ENCODE measurements around the gene GPR37L1.
"Not testable (repeated sequence)": the region's sequence is repeated elsewhere in the genome, so short reads cannot be mapped to it uniquely, and the experiment has no call there.

Gene GPR37L1

DNA sequence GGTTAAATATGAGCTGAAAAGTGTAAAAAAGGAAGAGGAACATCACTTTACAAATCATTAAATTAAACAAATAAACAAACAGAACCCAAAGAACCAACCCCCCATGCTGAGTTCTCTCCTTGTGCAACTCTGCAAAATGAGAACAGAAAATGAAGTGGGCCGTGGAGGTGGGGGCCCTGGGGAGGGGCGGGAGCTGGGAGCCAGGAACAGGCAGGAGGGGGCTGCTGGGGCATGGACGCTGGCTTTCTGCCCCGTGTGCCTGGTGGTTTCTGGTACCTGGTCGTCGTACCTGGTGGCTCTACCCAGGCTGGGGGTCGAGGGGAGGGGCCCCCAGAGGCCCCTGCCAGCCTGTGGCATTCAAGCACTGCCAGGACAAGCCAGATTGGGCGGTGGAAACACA, 10.8 kb downstream of the GPR37L1 start:
- DNase-seq, result no peak

DNA sequence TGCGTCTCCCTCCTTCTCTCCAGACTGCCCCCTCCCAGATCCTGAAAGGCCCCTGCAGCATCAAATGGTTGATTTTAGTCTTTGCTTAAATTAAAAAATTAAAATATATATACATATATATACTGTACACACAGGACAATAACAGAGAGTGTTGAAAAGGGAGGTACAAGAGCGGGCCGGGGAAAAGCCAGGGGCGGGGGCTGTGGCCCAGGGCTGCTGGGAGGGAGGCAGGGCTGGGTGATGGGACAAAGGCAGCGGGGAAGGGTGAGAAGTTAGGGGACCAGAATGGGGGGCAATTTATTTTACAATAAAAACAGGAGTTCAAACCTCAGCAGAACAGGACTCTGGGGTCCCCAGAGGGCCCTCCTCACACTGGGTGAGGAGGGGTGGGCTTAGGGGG, 11.3 kb downstream of the GPR37L1 start:
- no peak for DNase-seq

DNA sequence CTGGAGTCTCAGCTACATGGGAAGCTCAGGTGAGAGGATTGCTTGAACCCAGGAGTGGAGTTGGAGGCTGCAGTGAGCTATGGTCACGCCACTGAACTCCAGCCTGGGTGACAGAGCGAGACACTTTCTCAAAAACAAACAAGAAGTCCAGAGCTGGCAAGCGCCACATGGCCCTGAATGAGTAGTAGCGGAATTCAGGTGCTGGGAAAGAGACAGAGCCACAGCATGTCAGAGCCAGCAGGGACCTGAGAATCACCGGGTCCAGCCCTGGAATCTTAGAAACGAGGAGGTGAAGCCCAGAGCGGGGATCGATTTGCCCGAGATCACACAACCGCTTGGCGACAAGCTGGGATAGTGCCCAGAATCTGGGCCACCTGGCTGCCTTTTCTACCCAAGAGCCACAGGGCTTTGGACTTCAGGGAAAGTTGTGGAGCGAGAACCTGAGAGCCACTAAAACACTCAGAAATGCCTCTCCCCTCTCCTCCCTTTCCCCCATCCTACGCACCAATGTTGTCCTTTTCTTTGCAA, 12.0 kb downstream of the GPR37L1 start:
- no peak for DNase-seq

DNA sequence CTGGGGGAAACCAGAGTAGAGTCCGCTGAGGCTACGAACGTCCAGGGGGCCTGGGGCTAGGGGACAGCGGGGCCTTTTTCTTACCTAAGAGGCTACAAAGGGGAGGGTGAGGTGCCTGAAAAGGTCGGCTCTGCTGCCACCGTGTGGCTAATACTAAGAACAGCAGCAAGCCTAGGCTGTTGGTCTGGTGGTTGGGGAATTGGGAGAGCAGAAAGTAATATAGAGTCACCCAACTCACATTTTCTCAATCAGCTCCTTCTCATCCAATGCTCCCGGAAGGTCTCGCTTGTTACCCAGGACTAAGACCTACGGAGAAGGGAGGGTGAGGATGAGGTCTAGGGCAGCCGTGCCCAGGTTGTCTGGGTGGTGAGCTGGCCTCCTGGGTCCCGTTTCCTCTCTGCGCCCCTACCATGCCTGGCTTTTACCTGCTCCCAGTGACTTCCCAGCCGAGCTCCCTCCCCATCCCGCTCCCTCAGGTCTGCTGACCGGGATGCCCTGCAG, 12.6 kb downstream of the GPR37L1 start:
- DNase-seq, result peak; percentile 59

GRCh38 chr1:202140833-202141232, 18.1 kb downstream of the GPR37L1 start:
- no peak for DNase-seq

DNA sequence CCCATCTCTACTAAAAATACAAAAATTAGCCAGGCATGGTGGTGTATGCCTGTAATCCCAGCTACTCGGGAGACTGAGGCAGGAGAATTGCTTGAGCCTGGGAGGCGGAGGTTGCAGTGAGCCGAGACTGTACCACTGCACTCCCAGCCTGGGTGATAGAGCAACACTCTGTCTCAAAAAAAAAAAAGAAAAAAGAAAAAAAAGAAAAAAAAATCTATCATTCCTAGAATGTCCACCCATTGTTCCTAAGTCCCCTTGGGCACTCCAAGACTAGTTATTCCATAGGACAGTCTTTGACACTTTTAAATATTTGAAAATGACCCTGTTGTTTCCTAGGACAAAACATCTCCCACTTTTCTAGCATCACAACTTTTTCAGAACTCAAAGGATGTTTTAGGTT, 18.8 kb downstream of the GPR37L1 start:
- not testable (repeated sequence) for DNase-seq

DNA sequence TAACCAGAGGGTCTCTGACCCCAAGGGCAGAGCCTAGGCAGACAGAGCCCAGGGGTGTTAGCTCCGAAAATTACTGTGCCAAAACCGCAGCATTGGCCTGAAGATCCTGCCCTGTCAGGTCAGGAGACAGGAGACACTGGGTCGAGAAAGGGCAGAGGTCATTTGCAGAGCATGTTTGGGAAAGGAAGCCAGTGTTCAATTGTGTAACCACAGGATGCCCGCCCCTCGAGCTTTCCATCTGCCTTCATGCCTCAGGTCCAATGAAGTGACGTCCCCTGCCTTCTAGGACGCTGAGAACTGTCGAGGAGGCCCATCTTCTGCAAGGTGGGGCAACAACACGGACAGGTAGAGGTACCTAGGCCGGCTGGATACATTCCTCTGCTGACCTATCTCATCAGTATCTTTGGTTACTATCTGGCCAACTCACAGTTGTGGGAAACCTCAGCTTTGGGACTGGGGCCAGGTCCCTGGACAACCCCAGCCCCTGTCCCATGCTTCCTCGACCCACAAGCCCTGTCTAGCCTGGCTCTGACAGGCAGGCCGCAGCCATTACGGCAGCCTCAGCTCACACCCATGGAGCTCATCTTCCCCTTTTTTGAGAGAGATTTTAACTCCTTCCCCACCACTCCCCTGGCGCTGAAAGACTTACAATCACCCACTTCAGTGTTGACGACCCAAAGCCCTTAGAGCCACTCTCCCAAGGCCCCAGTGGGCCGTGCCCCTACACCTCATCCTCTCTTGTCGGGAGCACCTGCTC, 20.5 kb downstream of the GPR37L1 start:
- peak; percentile 46 for DNase-seq

- peak; percentile 38 for DNase-seq
Measured at GRCh38 chr1:202143768-202144401, 21.2 kb downstream of the GPR37L1 start.

DNA sequence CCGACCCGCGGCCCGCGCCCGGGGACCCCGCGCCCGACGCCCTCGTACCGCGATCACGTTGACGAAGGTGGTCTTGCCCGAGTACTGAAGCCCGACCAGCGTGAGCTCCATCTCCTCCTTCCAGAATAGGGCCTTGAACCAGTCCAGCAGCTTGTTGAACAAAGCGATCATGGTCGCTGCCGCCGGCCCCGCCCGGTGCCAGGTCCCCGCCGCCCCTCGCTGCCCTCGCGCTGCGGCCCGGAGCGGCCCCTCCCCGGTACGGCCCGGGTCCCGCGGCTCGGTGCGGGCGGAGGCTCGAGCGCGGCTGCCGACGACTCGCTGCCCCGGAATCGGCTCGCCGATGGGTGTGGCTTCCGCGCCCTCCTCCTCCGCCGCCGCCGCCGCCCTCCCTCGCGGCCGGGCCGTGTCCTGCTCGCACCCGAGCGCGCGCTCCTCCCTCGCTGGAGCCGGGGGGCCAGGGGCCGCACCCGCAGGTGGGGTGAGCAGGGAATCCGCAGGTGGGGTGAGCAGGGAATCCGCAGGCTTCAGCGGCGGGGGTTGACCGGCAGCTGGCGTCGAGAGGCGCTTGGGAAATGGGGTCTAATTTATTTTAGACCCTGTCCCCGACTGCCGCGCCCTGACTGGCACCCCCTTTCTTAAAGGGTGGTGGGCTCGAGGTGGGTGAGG, 21.8 kb downstream of the GPR37L1 start, which contains the start of gene ARL8A:
TSS of gene ARL8A (minus strand) at position 336 of the 666 bp plus-strand sequence. CDS start at position 171, 165 bp downstream.
- peak; percentile 75 for DNase-seq

DNA sequence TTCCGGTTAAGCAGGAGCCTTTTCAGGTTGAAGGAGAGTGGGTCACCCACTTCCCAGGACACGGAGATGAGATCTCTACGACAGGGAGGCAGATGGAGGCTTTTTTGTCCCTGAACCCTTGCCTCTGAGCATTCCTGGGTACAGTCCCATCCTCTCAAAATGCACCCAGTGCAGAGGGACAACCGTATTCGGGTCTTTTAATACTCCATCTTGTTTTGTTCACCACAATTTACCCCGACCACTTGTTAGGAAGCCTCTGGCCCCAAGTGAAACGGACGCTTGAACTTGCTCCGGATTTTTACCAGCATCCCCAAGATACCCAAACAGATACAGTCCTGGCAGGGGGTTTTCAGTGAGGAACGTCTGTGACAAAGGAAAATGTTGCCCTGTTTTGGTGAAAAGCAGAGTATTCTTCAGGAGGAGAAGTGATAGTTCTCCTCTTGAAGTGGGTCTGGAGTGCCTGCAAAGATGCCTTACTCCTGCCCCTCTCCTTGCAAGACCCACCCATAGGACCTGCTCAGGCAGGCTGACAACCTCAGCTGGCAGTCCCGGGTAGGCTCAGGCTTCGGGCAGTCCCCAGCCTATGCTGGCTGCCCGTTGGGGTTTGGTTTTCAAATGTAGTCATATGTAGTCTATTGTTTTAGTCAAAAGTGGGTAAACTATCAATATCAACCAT, 22.5 kb downstream of the GPR37L1 start:
- DNase-seq, result peak; percentile 35

- not testable (repeated sequence) for DNase-seq
Measured at GRCh38 chr1:202145744-202146140, 23.0 kb downstream of the GPR37L1 start.

- DNase-seq, result no peak
Measured at GRCh38 chr1:202146279-202146678, 23.6 kb downstream of the GPR37L1 start.

DNA sequence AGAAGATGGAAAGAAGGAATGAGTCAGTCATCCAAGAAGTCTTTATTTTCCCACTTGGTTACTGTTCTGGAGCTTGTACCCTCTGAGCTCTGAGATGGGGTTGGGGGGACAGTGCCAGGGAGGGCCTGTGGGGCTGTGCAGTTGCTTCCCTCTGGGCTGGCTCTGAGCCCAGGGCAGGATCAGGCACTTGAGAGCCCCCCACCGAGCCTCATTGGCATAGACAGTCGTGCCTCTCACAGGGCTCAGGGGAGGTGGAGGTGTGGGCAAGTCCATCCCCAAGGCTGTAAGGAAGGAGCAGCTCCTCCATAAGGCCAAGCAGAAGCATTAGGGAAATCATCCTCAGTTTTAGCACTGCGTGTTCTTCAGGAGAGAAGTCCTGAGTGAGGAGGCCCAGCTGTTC, 24.3 kb downstream of the GPR37L1 start:
- no peak for DNase-seq

DNA sequence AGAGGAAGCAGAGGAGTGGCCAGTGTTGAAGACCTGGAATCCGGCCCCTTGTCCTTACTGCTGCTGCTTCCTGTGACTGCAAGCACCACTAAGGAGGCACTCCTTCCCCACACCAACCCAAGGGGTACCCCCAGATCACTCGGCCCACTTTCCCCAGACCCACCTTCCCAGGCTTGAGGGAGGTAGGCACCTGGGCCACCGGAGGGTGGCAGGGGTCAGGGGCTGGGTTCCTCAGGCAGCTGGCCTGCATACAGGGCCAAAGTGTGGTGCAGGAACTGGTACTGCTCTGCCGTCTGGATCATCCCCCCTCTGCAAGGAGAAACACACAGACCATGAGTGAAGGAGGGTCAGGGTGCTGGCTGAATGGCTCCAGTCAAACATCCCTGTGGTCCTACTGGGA, 25.7 kb downstream of the GPR37L1 start:
- no peak for DNase-seq

GRCh38 chr1:202149566-202149965, 26.8 kb downstream of the GPR37L1 start:
- no peak for DNase-seq

DNA sequence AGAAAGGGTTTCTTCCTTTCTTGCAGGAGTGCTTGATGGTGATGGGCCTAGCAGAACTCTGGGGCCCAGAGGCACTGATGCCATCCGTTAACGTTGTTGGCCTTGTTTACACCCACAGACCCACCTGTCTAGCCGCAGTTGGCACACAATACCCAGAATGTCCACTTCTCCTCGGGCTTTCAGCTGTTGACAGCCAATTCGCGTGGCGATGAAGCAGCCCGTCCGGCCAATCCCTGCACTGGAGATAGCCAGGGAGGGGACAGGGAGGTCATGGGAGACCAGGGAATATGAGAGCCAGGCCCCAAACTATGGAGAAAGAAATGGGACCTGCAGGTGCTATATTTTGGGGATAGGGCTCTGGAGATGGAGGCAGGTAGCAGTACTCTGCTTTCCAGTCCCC, 27.5 kb downstream of the GPR37L1 start:
- no peak for DNase-seq

GRCh38 chr1:202150602-202151001, 27.9 kb downstream of the GPR37L1 start:
- DNase-seq, result no peak

- DNase-seq, result no peak
Measured at GRCh38 chr1:202151045-202151444, 28.3 kb downstream of the GPR37L1 start.

DNA sequence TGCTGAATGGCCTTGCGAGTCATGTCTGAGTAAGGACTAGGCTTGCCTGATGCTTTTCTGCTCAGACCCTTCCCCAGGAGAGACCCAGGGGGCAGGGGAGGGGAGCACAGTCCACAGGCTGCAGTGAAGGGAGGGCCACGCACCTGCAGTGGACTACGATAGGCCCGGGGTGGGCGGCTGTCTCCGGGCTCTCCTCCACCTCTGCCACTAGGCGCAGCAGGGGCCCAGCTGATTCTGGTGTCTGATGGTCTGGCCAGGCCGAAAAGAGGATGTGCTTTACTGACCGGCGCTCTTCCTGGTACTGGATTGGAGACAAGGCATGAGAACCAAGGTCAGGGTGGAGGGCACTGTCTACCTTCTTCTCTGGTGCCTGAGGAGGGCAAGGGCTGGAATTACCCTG, 29.7 kb downstream of the GPR37L1 start:
- no peak for DNase-seq

DNA sequence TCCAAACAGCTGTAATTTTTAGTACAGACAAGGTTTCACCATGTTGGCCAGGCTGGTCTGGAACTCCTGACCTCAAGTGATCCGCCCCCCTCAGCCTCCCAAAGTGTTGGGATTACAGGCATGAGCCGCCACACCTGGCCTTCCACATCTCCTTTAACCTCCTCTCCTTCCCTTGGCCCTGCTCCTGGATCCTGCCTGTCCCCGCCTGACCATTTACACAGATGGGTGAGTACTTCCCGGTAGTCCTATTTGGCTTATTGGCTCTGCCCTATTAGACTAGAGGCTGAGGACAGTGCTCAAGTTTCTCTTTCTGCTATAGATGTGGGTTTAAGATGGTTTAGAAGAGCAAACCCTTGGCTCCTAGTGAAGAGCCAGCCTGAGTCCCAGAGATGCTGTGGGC, 30.6 kb downstream of the GPR37L1 start:
- no peak for DNase-seq

GRCh38 chr1:202154148-202154765, 31.5 kb downstream of the GPR37L1 start:
- DNase-seq, result no peak

- peak; percentile 53 for DNase-seq
Measured at GRCh38 chr1:202154766-202155477, 32.2 kb downstream of the GPR37L1 start.
